PFSK-1 (cell line): ENCODE results near the gene RCCD1.

Experiments used
- FOXP2 ChIP-seq: optimal IDR thresholded peaks from 2 replicates; pipeline ENCODE3; 2011; ENCODE audit warnings: borderline replicate concordance, control low read depth, inconsistent platforms; ENCODE audit not compliant: insufficient read depth; ENCODE audit errors: extremely low read length, extremely low read depth
- POLR2AphosphoS5 ChIP-seq: IDR thresholded peaks from 2 replicates; pipeline ENCODE4 v1.6.1; 2012; ENCODE audit warnings: low read depth, mild to moderate bottlenecking, control low read depth, low read length, moderate library complexity
- SIN3A ChIP-seq: IDR thresholded peaks from 2 replicates; pipeline ENCODE4 v1.6.1; 2012; ENCODE audit warnings: mild to moderate bottlenecking, low read length, moderate library complexity, borderline replicate concordance; ENCODE audit not compliant: insufficient read depth
- TAF1 ChIP-seq: IDR thresholded peaks from 2 replicates; pipeline ENCODE4 v1.6.1; 2012; ENCODE audit warnings: low read length, control low read depth, borderline replicate concordance; ENCODE audit not compliant: insufficient read depth
- TF ChIP-seq, protein P1 (sequence below), 2 experiments: IDR thresholded peaks; 2 replicates each; pipeline versions ENCODE4 v1.6.1 to v1.8.0; 2011 to 2012; ENCODE audit warnings: low read depth in 2 of 2, low read length in 2 of 2, control low read depth in 1 of 2, inconsistent platforms in 1 of 2, mild to moderate bottlenecking in 1 of 2, moderate library complexity in 1 of 2; ENCODE audit not compliant: insufficient read depth in 1 of 2

RCCD1 gene

DNA sequence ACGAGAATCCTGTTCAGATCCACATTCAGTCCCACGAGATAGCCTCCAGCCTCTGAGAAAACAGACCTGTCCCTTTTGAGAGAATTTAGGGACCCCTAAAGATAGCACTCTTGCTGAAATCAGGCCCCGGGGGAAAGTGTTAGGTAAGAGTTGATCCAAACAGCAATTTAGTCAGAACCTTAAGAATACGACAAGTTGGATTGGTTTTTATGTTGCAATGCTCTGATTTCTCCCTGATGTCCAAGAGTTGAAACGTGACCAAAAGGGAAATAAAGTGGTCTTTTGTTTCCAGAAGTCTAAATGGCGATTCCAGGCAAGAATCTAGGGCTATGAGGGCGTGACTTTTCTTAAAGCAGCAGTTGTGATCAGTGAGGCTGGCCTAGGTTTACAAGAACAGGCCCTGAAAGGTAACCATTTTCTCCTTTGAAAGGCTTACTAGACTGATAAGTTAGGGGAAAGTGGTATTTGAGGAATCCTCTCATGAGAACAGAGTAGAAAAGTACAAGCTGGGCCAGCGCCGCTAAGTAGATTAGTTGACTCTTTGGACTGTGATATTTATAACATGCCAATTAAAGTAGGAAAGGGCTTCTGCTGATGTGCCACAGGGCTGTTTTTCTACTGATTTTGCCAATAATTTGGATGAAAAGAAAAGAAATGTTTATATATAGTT is 46.7 kb upstream of the RCCD1 start:
- no peak for TF ChIP-seq SIN3A
- TF ChIP-seq TAF1 = no peak
- TF ChIP-seq FOXP2 = no peak
- TF ChIP-seq, protein P1, sequence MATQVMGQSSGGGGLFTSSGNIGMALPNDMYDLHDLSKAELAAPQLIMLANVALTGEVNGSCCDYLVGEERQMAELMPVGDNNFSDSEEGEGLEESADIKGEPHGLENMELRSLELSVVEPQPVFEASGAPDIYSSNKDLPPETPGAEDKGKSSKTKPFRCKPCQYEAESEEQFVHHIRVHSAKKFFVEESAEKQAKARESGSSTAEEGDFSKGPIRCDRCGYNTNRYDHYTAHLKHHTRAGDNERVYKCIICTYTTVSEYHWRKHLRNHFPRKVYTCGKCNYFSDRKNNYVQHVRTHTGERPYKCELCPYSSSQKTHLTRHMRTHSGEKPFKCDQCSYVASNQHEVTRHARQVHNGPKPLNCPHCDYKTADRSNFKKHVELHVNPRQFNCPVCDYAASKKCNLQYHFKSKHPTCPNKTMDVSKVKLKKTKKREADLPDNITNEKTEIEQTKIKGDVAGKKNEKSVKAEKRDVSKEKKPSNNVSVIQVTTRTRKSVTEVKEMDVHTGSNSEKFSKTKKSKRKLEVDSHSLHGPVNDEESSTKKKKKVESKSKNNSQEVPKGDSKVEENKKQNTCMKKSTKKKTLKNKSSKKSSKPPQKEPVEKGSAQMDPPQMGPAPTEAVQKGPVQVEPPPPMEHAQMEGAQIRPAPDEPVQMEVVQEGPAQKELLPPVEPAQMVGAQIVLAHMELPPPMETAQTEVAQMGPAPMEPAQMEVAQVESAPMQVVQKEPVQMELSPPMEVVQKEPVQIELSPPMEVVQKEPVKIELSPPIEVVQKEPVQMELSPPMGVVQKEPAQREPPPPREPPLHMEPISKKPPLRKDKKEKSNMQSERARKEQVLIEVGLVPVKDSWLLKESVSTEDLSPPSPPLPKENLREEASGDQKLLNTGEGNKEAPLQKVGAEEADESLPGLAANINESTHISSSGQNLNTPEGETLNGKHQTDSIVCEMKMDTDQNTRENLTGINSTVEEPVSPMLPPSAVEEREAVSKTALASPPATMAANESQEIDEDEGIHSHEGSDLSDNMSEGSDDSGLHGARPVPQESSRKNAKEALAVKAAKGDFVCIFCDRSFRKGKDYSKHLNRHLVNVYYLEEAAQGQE (IDR thresholded peaks at IDR 0.05; ENCODE audit: insufficient read depth in 1 of 2, low read depth in 2 of 2, low read length in 2 of 2) = no peak
- no peak for TF ChIP-seq POLR2AphosphoS5

DNA sequence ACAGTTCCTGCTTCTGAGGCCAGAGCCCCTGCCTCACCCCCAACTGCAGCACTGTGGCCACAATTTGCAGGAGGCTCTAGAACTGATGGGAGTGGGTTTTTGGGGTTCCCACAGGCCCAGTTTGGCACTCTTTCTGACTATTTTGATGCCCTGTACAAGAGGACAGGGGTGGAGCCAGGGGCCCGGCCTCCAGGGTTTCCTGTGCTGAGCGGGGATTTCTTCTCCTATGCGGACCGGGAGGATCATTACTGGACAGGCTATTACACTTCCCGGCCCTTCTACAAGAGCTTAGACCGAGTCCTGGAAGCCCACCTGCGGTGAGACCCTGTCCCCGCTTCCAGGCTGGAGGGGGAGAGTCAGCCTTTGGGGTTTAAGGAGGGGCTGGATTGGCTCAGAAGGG is 44.7 kb upstream of the RCCD1 start:
- TF ChIP-seq FOXP2 = no peak
- TF ChIP-seq POLR2AphosphoS5 = no peak
- TF ChIP-seq SIN3A = no peak
- TF ChIP-seq TAF1 = no peak

DNA sequence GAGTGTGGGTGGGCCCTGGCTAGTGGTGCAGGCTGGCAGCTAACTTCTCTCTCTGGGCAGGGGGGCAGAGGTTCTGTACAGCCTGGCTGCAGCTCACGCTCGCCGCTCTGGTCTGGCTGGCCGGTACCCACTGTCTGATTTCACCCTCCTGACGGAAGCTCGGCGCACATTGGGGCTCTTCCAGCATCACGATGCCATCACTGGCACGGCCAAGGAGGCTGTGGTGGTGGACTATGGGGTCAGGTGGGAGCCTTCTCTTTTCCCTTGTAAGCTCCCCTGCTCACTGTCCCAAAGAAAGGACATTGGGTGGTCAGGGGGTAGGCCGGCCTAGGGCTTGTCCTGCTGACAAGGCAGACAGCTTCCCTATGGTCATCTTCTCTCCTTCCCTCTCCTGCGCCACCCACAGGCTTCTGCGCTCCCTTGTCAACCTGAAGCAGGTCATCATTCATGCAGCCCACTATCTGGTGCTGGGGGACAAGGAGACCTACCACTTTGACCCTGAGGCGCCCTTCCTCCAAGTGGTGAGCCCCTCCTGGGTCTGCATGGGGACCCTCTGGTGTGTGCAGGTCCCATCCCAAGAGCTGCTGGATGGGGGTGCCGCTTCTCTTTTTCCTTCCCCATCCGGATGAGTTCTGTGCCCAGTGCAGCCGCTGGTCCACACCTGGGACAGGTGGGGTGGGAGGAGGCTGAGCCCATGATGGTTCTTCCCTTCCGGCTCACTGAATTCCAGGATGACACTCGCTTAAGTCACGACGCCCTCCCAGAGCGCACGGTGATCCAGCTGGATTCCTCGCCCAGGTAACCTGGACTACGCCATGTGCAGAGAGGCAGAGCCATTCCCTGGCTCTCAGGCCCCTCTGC is 44.0 kb upstream of the RCCD1 start:
- TF ChIP-seq POLR2AphosphoS5 (no peak), TAF1 (no peak), FOXP2 (no peak), SIN3A (no peak)
- TF ChIP-seq, protein P1 (IDR thresholded peaks at IDR 0.05; ENCODE audit: insufficient read depth in 1 of 2, low read depth in 2 of 2, low read length in 2 of 2) = no peak

DNA sequence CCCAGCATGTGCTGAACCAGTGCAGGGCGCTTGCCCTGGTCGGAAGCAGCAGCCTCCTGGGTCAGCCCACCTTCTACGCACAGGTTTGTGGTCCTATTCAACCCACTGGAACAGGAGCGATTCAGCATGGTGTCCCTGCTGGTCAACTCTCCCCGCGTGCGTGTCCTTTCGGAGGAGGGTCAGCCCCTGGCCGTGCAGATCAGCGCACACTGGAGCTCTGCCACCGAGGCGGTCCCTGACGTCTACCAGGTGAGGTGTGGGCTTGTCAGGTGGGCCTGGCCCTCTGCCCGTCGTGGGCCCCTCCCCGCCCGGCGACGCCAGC is 43.4 kb upstream of the RCCD1 start:
- no peak for TF ChIP-seq FOXP2
- no peak for TF ChIP-seq POLR2AphosphoS5
- no peak for TF ChIP-seq TAF1
- TF ChIP-seq, protein P1 (IDR thresholded peaks at IDR 0.05; ENCODE audit: insufficient read depth in 1 of 2, low read depth in 2 of 2, low read length in 2 of 2) = no peak
- no peak for TF ChIP-seq SIN3A

DNA sequence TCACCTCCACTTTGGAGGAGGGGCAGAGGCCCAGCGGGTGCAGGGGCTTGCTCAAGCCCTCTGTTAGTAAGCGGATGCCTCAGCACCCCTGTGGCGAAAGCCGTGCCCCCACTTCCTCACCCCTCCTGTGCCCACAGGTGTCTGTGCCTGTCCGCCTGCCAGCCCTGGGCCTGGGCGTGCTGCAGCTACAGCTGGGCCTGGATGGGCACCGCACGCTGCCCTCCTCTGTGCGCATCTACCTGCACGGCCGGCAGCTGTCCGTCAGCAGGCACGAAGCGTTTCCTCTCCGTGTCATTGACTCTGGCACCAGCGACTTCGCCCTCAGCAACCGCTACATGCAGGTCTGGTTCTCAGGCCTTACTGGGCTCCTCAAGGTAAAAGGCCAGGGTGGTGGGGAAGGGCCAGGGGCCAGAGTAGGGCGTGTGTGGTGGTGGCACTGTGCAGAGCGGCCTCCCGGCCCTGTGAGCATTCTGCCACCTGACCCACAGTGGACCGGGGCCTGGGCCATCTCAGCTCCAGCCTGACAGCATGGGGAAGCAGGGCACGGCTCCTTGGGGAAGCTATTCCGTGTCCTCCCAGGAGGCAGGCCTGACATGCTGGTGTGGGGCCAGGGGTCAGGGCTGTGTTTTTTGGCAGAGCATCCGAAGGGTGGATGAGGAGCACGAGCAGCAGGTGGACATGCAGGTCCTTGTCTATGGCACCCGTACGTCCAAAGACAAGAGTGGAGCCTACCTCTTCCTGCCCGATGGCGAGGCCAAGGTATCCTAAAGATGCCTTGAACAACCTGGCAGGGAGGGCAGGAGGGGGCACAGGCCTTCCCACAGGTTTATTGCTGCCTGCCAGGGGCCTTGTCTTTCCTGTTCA is 42.5 kb upstream of the RCCD1 start:
- TF ChIP-seq TAF1 (no peak), FOXP2 (no peak), SIN3A (no peak), POLR2AphosphoS5 (no peak)
- TF ChIP-seq, protein P1 (IDR thresholded peaks at IDR 0.05; ENCODE audit: insufficient read depth in 1 of 2, low read depth in 2 of 2, low read length in 2 of 2) = no peak
